Activated T-cell treated with anti-CD3 and anti-CD28 coated beads, Interleukin-2, amount 50 U/mL, for 24 hours (primary cell): ENCODE measurements around the gene ROMO1.
A peak's percentile ranks its signal among the peaks of the same experiment; 100 is the strongest.
"Not testable (repeated sequence)": the region's sequence is repeated elsewhere in the genome, so short reads cannot be mapped to it uniquely, and the experiment has no call there.

Experiments
- DNase-seq: peaks from one replicate; pipeline ENCODE4 v3.0.0-alpha.2; 2020
- H3K27ac Mint-ChIP-seq: 2 replicates; pipeline ENCODE4 v1.8.0; 2020; ENCODE audit warnings: mild to moderate bottlenecking, mixed read lengths
- H3K27me3 Mint-ChIP-seq: 2 replicates; pipeline ENCODE4 v1.8.0; 2020; ENCODE audit warnings: mixed read lengths
- H3K36me3 Mint-ChIP-seq: 2 replicates; pipeline ENCODE4 v1.8.0; 2020; ENCODE audit warnings: low read depth, mixed read lengths
- H3K4me1 Mint-ChIP-seq: 2 replicates; pipeline ENCODE4 v1.8.0; 2020; ENCODE audit warnings: low read depth, mixed read lengths
- H3K4me3 Mint-ChIP-seq: 2 replicates; pipeline ENCODE4 v1.8.0; 2020; ENCODE audit warnings: mild to moderate bottlenecking, moderate library complexity, mixed read lengths
- H3K9me3 Mint-ChIP-seq: 2 replicates; pipeline ENCODE4 v1.8.0; 2020; ENCODE audit warnings: mixed read lengths

The ROMO1 gene

DNA sequence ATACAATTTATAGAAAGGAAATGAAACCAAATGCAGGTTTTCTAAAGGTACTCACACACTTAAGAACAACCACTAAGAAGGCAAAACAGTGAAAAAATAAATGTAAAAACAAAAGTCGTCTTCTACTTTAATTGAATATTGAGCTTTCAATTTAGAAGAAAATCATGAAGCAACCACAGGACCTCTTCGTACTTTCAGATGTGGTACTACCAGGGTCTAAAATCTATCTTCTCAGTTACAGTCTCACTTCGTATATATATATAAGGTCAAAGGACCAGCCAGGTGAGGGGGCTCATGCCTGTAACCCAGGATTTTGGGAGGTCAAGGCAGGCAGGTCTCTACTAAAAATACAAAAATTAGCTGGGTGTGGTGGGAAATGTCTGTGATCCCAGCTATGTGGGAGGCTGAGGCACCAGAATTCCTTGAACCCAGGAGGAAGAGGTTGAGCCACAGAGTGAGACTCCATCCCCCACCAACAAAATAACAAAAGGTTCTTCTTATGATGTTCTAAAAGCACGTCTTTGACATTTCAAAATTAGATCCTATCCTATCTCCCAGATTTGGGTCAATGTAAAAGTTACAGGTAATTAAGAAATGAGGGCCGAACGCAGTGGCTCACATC is 12.5 kb downstream of the ROMO1 start:
- Mint-ChIP-seq H3K27ac (peak overlapping the region; percentile 93), H3K9me3 (no peaks in the 10 kb centered on the region), H3K4me3 (peak overlapping the region; percentile 46), H3K27me3 (no peaks in the 10 kb centered on the region), H3K36me3 (peaks cover 92% of the 10 kb centered on the region), H3K4me1 (peaks cover 62% of the 10 kb centered on the region)
- DNase-seq = peak; percentile 30

- H3K36me3 Mint-ChIP-seq = peaks cover 96% of the 10 kb centered on the region
- DNase-seq = peak; percentile 26
- H3K9me3 Mint-ChIP-seq, H3K4me3 Mint-ChIP-seq, H3K27me3 Mint-ChIP-seq: not testable (repeated sequence)
- peaks cover 69% of the 10 kb centered on the region for H3K4me1 Mint-ChIP-seq
- peak overlapping the region; percentile 84 for H3K27ac Mint-ChIP-seq
Measured at GRCh38 chr20:35713120-35713519, 13.9 kb downstream of the ROMO1 start.

- no peak overlapping the region for H3K4me3 Mint-ChIP-seq
- H3K36me3 Mint-ChIP-seq = peaks cover 96% of the 10 kb centered on the region
- peaks cover 71% of the 10 kb centered on the region for H3K4me1 Mint-ChIP-seq
- H3K9me3 Mint-ChIP-seq = no peaks in the 10 kb centered on the region
- no peaks in the 10 kb centered on the region for H3K27me3 Mint-ChIP-seq
- DNase-seq = no peak
- peak overlapping the region; percentile 75 for H3K27ac Mint-ChIP-seq
Measured at GRCh38 chr20:35714127-35714526, 14.9 kb downstream of the ROMO1 start.

GRCh38 chr20:35715652-35716051 is 16.4 kb downstream of the ROMO1 start:
- Mint-ChIP-seq H3K9me3 (no peaks in the 10 kb centered on the region), H3K36me3 (peaks cover 94% of the 10 kb centered on the region), H3K27me3 (no peaks in the 10 kb centered on the region), H3K4me1 (peaks cover 68% of the 10 kb centered on the region), H3K27ac (peak overlapping the region; percentile 79), H3K4me3 (no peak overlapping the region)
- no peak for DNase-seq

- Mint-ChIP-seq H3K27ac (peak overlapping the region; percentile 72), H3K4me3 (no peak overlapping the region), H3K27me3 (no peaks in the 10 kb centered on the region), H3K9me3 (no peaks in the 10 kb centered on the region), H3K4me1 (peaks cover 66% of the 10 kb centered on the region), H3K36me3 (peaks cover 94% of the 10 kb centered on the region)
- no peak for DNase-seq
Measured at GRCh38 chr20:35716330-35716729, 17.1 kb downstream of the ROMO1 start.

DNA sequence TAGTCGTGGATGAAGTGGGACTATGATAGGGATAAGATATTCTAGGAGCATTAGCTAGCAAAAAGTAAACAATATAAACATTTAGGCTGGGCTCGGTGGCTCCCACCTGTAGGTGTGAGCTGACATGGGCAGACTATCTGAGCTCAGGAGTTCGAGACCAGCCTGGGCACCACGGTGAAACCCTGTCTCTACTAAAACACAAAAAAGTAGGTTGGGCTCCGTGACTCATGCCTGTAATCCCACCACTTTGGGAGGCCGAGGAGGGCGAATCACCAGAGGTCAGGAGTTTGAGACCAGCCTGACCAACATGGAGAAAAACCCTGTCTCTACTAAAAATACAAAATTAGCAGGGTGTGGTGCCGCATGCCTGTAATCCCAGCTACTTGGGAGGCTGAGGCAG is 19.1 kb downstream of the ROMO1 start:
- DNase-seq = peak; percentile 33
- not testable (repeated sequence) for H3K27me3 Mint-ChIP-seq, H3K4me3 Mint-ChIP-seq, H3K9me3 Mint-ChIP-seq
- Mint-ChIP-seq H3K4me1 (peaks cover 70% of the 10 kb centered on the region), H3K27ac (peak overlapping the region; percentile 86), H3K36me3 (peaks cover 96% of the 10 kb centered on the region)

DNA sequence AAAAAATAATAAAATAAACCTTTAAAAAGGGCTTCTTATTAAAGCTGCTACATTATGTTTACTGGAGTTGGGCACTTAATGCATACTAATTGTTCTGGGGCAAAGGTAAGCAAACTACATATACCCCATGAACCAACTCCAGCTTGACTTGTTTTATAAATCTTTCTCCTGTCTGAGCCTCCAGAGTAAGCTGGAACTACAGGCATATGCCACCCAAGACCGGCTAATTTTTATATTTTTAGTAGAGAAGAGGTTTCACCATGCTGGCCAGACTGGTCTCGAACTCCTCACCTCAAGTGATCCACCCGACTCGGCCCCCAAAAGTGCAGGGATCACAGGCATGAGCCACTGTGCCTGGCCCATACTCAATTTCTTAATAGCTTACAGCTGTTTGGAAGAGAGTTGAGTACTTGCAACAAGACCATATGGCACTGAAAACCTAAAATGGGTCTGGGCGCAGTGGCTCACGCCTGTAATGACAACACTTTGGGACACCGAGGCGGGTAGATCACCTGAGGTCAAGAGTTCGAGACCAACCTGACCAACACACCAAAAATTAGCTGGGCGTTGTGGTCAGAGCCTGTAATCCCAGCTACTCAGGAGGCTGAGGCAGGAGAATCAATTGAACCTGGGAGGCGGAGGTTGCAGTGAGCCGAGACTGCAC is 19.9 kb downstream of the ROMO1 start:
- Mint-ChIP-seq H3K4me1 (peaks cover 70% of the 10 kb centered on the region), H3K27me3 (no peaks in the 10 kb centered on the region), H3K9me3 (no peaks in the 10 kb centered on the region), H3K36me3 (peaks cover 96% of the 10 kb centered on the region), H3K4me3 (no peak overlapping the region), H3K27ac (peak overlapping the region; percentile 69)
- peak; percentile 26 for DNase-seq

DNA sequence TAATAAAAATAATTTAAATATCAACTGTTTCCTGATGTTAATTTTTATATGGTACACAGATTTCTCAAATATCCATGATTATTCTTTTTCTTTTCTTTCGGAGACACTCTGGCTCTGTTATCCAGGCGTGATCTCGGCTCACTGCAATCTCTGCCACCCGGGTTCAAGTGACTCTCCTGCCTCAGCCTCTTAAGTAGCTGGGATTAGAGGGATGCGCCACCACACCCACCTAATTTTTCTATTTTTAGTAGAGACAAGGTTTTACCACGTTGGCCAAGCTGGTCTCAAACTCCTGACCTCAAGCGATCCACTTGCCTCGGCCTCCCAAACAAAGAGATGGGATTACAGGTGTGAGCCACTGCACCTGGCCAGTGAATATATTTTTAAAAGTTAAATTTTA is 20.5 kb downstream of the ROMO1 start:
- H3K27ac Mint-ChIP-seq = peak overlapping the region; percentile 57
- peaks cover 98% of the 10 kb centered on the region for H3K36me3 Mint-ChIP-seq
- H3K9me3 Mint-ChIP-seq = no peaks in the 10 kb centered on the region
- no peak for DNase-seq
- H3K27me3 Mint-ChIP-seq = no peaks in the 10 kb centered on the region
- no peak overlapping the region for H3K4me3 Mint-ChIP-seq
- H3K4me1 Mint-ChIP-seq = peaks cover 71% of the 10 kb centered on the region

DNA sequence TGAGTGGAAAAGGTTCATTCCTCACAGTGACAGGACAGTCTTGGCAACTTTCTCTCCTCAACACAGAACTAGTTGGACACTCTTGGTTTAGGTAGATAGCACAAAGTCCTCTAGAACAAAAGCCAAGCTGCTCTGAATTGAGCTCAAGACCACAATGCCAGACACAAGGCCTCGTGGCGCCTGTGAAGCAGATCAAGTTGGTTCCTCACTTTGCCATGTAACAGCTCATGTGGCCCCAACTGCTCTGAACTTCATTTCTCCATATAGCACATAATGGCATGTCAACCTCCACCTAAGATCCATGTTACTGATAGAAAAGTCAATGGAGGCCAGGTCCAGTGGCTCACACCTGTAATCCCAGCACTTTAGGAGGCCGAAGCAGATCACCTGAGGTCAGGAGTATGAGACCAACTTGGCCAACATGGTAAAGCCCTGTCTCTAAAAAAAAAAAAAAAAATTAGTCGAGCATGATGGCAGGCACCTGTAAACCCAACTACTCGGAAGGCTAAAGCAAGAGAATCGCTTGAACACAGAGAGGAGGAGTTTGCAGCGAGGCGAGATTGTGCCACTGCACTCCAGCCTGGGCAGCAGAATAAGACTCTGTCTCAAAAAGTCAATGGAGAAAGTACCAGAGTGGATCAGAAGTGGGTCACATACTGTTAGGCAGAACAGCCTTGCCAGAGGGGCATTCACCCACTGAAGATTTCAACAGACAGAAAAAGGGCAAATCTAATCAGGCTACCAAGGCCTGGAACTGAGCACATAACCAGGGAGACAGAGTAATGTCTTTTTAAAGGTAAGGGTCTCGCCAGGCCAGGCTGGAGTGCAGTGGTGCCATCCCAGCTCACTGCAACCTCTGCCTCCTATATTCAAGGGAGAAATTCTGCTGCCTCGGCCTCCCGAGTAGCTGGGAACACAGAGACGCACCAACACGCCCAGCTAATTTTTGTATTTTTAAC is 21.2 kb downstream of the ROMO1 start:
- no peak overlapping the region for H3K4me3 Mint-ChIP-seq
- peak overlapping the region; percentile 66 for H3K27ac Mint-ChIP-seq
- H3K9me3 Mint-ChIP-seq = no peaks in the 10 kb centered on the region
- H3K4me1 Mint-ChIP-seq = peaks cover 71% of the 10 kb centered on the region
- peak; percentile 25 for DNase-seq
- peaks cover 98% of the 10 kb centered on the region for H3K36me3 Mint-ChIP-seq
- H3K27me3 Mint-ChIP-seq = no peaks in the 10 kb centered on the region

GRCh38 chr20:35721219-35721618 is 22.0 kb downstream of the ROMO1 start:
- Mint-ChIP-seq H3K4me3 (no peak overlapping the region), H3K9me3 (no peaks in the 10 kb centered on the region), H3K27me3 (no peaks in the 10 kb centered on the region), H3K36me3 (peaks cover 99% of the 10 kb centered on the region), H3K4me1 (peaks cover 67% of the 10 kb centered on the region), H3K27ac (peak overlapping the region; percentile 85)
- no peak for DNase-seq

DNA sequence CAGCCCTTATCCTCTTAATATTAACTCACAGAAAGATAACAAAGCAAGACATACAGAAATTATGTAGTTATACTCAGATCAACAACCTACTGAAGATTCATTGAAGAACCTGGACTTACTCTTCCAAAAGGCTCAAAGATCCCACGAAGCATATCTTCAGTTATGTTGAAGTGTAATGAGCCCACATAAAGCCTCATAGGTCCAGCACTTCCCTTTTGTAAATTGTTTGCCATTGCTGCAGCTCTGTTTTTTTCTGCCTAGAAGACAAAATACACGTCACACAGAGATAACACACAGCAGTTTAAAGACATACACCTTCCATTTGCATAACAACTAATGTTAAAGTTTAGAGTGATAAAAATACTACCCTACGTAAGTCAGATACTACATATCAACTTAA is 22.4 kb downstream of the ROMO1 start:
- Mint-ChIP-seq H3K27ac (peak overlapping the region; percentile 85), H3K4me1 (peaks cover 68% of the 10 kb centered on the region), H3K27me3 (no peaks in the 10 kb centered on the region)

GRCh38 chr20:35723275-35723639 is 24.1 kb downstream of the ROMO1 start:
- DNase-seq = peak; percentile 30
- H3K9me3 Mint-ChIP-seq, H3K27me3 Mint-ChIP-seq, H3K4me3 Mint-ChIP-seq: not testable (repeated sequence)
- Mint-ChIP-seq H3K4me1 (peaks cover 62% of the 10 kb centered on the region), H3K27ac (peak overlapping the region; percentile 88), H3K36me3 (peaks cover 98% of the 10 kb centered on the region)

More for the DNA sequence above, 22.4 kb downstream of the ROMO1 start:
- no peak for DNase-seq
- Mint-ChIP-seq H3K36me3 (peaks cover 99% of the 10 kb centered on the region), H3K9me3 (no peaks in the 10 kb centered on the region), H3K4me3 (no peak overlapping the region)

DNA sequence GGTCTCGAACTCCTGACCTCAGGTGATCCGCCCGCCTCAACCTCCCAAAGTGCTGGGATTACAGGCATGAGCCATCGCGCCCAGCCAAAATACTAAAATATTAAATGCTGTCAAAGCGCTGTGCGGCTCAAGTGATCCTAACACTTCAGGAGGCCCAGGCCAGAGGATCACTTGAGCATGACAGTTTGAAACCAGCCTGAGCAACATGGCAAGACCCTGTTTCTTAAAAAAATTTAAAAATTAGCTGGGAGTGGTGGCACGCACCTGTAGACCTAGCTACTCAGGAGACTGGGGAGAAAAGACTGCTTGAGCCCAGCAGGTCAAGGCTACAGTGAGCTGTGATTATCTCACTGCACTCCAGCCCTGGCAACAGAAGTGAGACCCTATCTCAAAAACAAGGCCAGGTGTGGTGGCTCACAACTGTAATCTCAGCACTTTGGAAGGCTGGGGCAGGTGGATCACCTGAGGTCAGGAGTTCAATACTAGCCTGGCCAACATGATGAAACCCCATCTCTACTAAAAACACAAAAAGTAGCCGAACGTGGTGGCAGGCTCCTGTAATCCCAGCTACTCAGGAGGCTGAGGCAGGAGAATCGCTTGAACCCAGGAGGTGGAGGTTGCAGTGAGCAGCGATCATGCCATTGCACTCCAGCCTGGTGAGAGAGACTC is 24.6 kb downstream of the ROMO1 start:
- Mint-ChIP-seq H3K4me1 (peaks cover 61% of the 10 kb centered on the region), H3K36me3 (peaks cover 98% of the 10 kb centered on the region), H3K27ac (peak overlapping the region; percentile 88)
- DNase-seq, H3K9me3 Mint-ChIP-seq, H3K4me3 Mint-ChIP-seq, H3K27me3 Mint-ChIP-seq: not testable (repeated sequence)
